DLD1 (cell line): ENCODE results near the gene KHDC3L.
"Not testable (repeated sequence)": the region's sequence is repeated elsewhere in the genome, so short reads cannot be mapped to it uniquely, and the experiment has no call there.

Experiments used
- in situ Hi-C: cut with HindIII; loops from 2 replicates; pipeline ENCODE4 v1.10.0; 2017; ENCODE audit warnings: low sequenced_read_pairs

Gene KHDC3L

GRCh38 chr6:73369157-73369556, 6.7 kb downstream of the KHDC3L start:
- in situ Hi-C loops: no loop called here

- in situ Hi-C loops: no loop called here
Measured at GRCh38 chr6:73369563-73369962, 7.1 kb downstream of the KHDC3L start, which contains the start of gene OOEP. TSS of gene OOEP (minus strand) at chr6:73369897. CDS start at chr6:73369792, 105 bp downstream.

- in situ Hi-C loops: no loop called here
Measured at GRCh38 chr6:73371984-73372383, 9.5 kb downstream of the KHDC3L start.

DNA sequence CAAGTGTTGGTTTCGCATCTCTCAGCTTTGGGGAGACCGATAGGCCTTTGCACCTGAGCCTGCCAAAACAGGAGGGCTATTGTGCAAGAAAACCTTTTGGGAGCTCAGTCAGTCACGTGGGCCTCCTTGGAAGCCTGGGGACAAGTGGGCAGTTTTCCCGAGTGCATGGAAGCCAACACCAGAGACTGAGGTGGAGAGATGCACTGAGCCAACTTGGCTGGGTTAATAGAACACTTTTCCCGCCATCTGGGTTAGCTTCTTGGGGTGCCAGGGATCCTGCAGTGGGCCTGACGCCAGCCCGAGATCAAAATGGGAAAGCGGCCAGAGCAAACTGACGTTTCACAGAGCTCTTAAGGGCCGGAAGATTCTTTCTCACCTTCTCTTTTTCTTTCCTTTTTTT, 10.1 kb downstream of the KHDC3L start:
- in situ Hi-C loops: no loop called here

- in situ Hi-C loops: no loop called here
Measured at GRCh38 chr6:73375216-73375615, 12.8 kb downstream of the KHDC3L start.

DNA sequence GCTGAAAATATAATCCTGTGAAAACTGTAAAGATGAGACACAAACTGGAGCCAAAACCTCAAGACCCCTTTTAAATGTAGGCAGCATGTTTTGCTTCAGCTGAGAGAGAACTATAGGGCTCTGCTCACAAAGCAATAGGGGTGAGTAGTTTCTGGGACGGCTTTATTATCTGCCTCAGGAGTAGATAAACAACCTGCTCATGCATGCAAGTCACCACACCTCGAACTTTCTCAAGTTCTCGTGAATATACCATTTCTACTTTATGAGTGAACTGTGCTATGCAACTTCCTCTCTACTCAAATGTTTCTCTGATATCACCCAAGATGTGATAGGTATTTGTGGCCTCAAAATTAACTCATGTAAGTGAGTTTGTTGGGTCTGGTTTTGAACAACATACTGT, 14.8 kb downstream of the KHDC3L start:
- in situ Hi-C loops: no loop called here

GRCh38 chr6:73381531-73381930, 19.1 kb downstream of the KHDC3L start:
- in situ Hi-C loops: not testable (repeated sequence)

GRCh38 chr6:73382462-73383113, 20.1 kb downstream of the KHDC3L start:
- in situ Hi-C loops: no loop called here

GRCh38 chr6:73388433-73388799, 26.0 kb downstream of the KHDC3L start:
- in situ Hi-C loops: no loop called here

DNA sequence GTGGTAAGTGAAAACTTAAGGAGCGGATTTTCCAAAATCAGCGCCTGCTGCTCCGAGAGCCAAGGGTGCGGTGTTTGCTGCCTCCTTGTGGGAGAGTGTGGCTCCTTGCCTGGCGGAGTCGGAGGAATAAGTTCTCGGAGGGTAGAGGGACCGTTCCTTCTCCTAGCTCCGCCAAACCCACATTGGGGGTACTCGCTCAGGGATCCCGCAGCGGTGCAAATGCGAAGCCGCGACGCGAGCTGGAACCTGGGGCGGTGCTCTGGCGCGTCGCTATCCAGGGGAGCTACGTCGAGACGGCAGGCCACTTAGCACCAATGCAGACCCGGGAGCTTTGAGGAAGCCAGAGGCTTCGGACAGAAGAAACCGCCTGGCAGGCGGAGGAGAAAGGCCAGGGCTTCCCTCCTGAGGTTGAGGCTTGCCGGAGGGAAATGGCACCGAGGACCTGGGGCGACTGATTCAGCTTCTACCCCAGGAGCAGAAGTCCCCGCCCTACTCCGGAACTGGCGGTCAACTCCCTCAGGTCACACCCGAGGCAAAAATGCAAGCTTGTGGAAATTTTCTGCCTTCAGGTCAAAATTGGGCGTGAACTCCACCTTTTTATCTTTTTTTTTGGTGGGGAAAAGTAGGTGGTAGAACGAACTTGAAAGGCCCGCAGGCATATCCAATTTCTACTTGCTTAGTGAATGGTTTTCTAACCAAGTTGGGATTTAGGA, 26.5 kb downstream of the KHDC3L start:
- in situ Hi-C loops: no loop called here

DNA sequence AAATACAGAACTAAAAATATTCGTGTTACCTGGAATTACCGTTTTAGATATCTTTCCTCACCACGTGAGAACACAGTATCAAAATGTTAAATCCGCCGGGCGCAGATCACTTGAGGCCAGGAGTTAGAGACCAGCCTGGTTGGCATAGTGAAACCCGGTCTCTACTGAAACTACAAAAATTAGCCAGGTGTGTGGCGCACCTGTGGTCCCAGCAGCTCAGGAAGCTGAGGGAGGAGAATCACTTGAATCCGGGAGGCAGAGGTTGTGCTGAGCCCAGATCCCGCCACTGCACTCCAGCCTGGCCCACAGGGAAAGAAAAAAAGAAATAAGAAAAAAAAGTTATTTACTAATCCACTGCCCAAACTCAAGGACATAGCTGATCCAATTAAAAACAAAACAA, 27.4 kb downstream of the KHDC3L start:
- in situ Hi-C loops: no loop called here

- in situ Hi-C loops: no loop called here
Measured at GRCh38 chr6:73391675-73392074, 29.2 kb downstream of the KHDC3L start.

DNA sequence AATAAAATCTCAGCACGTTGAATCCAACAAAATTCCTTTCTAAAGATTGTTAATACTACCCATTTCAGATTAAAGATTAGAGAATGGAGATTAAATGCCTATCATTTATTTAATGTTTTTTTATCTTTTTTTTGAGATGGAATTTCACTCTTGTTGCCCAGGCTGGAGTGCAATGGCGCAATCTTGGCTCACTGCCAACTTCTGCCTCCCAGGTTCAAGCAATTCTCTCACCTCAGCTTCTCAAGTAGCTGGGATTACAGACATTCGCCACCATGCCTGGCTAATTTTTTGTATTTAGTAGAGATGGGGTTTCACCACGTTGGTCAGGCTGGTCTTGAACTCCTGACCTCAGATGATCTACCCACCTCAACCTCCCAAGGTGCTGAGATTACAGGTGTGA, 29.7 kb downstream of the KHDC3L start:
- in situ Hi-C loops: not testable (repeated sequence)

DNA sequence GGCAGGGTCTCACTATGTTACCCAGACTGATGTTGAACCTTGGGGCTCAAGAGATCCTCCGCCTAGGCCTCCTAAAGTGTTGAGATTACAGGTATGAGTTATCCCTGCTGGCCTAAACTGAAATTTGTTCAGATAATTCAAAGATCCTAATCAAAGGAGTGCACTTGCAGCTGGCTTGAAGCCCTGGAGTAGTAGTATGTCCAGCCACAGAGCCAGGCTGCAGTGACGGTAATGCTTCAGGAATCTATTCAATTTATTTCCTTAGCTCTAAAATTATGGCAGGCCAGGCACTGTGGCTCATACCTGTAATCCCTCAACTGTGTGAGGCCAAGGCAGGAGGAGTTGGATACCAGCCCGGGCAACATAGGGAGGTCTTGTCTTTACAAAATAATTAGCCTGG, 30.8 kb downstream of the KHDC3L start:
- in situ Hi-C loops: no loop called here

DNA sequence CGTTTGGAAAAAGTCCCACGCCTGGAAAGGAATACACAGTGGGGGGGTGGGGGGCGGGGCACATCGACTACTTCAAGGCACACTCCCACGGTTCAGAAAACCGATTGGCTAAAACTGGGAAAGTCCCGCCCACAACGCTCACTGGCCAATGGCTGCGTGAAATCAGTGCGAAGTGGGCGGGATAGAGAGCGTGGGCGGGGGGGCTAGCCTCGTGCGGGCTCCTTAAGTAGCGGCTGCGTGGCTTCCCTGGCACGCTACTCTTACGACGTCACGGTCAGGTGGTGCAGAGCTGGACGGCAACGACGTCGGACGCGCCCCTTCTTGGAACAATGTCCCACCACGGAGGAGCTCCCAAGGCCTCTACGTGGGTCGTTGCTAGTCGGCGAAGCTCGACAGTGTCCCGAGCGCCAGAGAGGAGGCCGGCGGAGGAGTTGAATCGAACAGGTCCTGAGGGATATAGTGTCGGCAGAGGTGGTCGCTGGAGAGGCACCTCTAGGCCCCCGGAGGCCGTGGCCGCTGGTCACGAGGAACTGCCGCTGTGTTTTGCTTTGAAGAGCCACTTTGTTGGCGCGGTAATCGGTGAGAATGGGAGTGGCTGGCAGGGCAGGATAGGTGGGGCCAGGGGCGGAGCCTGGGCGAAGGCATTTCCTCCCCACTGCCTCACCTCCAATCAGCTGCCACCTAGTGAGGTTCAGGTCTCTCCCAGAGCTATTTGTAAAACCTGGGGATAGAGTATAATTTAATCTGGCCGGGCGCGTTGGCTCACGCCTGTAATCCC, 32.3 kb downstream of the KHDC3L start, which contains the start of gene DDX43:
Gene DDX43, plus strand, starts transcription at position 252 of the 778 bp plus-strand sequence. Its CDS starts 78 bp downstream, at position 330.
- in situ Hi-C loops: no loop called here

DNA sequence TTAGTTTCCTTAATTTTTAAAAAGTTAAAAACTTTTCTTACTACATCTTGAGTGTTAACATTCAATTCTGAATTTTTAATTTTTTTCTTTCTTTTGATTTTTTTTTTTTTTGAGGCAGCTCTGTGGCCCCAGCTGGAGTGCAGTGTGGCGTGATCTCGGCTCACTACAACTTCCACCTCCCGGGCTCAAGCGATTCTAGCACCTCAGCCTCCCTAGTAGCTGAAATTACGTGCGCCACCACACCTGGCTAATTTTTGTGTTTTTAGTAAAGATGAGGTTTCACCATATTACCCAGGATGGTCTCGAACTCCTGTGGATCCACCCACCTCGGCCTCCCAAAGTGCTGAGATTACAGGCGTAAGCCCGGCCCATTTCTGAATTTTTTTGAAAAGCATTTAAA, 33.4 kb downstream of the KHDC3L start:
- in situ Hi-C loops: no loop called here

DNA sequence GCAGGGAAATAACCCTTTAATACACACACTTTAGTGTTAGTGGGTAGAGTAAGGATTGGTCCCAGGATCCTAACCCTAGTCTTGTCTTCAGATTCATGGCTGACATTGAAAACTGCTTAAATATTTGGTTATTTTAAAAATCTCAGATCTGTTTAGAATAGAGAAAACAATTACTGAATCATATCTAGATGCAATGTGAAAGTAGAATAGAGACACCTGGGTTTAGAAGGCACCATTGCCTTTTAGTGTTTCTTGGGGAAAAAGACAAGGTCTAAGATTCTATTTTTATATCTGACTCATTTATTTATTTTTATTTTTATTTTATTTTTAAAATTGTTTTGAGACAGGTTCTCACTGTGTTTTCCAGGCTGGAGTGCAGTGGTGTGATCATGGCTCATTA, 38.2 kb downstream of the KHDC3L start:
- in situ Hi-C loops: no loop called here

DNA sequence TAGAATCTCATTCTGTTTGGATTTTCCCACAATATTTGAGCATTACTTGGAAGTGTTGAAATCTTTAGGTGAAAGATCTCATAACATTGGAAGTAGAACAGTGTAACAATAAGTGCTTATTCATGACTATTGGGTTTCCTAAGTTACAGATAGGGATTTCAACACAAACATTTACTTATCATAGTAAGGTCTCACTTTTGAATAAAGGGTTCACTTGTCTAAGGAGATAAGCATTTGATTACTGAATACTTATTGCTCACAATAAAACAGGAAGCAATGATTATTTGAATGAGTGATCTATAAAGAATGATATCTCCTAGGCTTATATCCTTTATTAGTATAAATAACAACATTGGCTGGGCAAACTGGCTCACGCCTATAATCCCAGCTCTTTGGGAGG, 46.9 kb downstream of the KHDC3L start:
- in situ Hi-C loops: no loop called here

- in situ Hi-C loops: no loop called here
Measured at GRCh38 chr6:73413102-73413501, 50.6 kb downstream of the KHDC3L start.
